HG03571 (cell line): ENCODE results near the gene CNGB1.
"Not testable (repeated sequence)": the region's sequence is repeated elsewhere in the genome, so short reads cannot be mapped to it uniquely, and the experiment has no call there.

Experiments used
- ATAC-seq: cut with Tn5 transposase; IDR thresholded peaks from one replicate; pipeline ENCODE4 v1.9.1; 2021; ENCODE audit not compliant: unreplicated experiment

Gene CNGB1

GRCh38 chr16:57956270-57956808 lies 14.6 kb downstream of the CNGB1 start:
- no peak for ATAC-seq

DNA sequence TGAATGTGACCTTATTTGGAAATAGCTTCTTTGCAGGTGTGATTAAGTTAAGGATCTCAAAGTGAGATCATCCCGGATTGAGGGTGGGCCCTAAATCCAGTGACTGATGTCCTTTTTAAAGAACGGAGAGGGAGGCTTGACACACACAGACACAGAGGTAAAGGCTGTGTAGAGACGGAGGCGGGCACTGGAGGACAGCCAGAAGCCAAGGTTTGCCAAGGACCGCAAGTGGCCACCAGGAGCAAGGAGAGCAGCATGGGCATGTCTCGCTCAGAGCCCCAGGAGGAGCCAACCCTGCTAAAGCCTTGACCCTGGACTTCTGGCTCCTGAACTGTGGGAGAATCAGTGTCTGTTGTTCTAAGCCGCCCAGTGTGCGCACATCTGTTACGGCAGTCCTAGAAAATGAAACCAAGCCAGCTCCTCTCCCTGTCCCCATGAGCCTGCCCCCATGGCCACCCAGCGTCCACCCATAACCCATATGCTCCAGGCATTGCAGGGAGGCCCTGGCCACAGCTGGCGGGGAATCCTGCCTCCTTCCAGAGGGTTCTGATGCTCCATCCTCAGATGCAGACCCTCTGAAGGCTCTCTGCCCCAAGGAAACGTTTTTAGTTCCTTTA lies 15.2 kb downstream of the CNGB1 start:
- ATAC-seq = no peak

DNA sequence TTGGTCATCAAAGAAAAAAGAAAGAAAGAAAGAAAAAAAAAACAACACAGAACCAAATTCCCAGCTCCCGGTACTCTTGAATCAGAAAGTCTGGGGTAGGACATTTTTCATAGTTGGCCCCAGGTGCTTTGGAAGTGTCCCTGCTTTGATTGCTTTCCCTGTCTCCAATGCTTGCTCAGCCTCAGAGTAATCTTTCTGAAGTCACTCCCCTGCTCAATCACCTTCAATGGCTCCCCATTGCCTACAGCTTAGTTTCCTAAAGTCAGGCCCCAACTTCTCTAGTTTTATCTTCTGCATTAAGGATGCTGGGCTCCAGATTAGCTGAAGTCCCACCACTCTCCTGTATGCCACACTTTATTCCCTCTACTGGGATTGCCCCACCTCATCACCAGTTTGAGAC lies 17.1 kb downstream of the CNGB1 start:
- no peak for ATAC-seq

GRCh38 chr16:57952909-57953308 lies 18.0 kb downstream of the CNGB1 start:
- no peak for ATAC-seq

GRCh38 chr16:57951204-57951960 lies 19.5 kb downstream of the CNGB1 start:
- ATAC-seq = no peak

GRCh38 chr16:57950382-57950781 lies 20.5 kb downstream of the CNGB1 start:
- ATAC-seq = no peak

- ATAC-seq = no peak
Measured at GRCh38 chr16:57949595-57950238, 21.2 kb downstream of the CNGB1 start.

DNA sequence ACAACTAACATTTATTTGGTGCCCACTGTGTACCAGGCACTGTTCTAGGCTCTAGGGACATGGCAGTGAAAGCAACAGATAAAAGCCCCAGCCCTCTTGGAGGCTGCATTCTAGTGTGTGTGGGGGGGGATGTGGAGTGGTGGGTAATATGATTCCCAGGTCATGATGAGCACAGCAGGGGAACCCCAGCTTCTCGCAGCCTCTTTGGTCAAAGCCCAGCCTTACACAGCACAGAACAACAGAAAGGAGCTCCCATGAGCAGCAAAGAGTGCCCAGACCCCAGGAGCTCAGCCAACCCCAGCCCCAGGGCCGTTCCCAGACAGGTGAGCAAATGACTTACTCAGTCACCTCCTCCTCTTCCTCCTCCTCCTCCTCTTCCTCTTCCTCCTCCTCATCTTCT lies 21.9 kb downstream of the CNGB1 start:
- no peak for ATAC-seq

- no peak for ATAC-seq
Measured at GRCh38 chr16:57948027-57948426, 22.9 kb downstream of the CNGB1 start.

- no peak for ATAC-seq
Measured at GRCh38 chr16:57947261-57947660, 23.7 kb downstream of the CNGB1 start.

GRCh38 chr16:57946181-57946801 lies 24.6 kb downstream of the CNGB1 start:
- ATAC-seq = no peak

DNA sequence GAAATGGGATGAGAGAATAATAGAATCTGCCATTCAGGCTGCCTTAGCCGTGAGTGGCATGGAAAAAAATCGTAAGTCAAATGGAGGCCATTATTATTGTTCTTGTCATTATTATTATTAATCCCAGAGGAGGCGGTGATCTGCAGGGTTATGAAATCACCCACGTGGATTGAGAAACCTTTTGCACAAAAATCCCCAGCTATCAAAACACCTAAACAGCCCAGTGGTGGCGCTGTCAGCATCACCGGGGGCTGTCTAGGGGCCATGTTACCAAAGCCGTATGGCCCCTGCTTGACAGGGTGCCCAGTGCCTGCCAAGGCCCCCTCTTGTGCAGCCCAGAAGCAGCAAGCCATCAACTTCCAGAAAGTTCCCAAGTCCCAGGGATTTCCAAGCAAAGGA lies 25.2 kb downstream of the CNGB1 start:
- no peak for ATAC-seq

DNA sequence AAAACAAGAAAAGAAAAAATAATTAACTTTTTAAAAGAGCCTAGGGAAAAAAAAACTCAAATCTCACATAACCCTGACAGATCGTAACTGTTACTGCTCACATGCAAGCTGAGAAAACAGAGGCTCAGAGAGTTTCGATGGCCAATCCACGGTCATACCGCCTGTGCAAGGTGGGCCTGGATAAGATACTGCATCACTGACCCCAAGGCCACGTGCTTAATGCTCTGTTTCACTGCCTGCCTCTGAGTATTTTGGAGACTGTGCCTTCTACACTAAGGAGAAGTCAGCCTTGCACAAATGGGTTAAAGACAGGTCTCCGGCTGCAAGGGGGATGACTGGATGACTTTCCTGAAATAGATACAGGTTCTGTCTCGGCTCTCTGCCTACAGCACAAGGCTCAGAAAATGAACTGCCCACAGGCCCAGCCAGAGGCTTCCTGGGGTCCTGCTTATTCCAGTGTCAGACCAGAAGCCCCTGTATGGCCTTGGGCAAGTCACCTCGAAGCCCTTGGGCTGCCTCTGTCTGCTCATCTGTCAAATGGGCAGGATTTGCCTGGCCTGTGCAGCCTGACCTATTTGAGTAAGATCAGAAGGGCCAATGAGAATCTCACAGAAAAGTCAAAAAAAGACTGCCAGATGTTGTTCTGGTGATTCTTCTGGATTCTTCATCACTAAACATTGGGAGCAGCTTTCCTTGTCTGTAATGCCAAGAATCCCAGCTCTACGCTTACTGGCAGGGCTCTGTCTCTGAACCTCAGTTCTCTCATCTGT lies 25.8 kb downstream of the CNGB1 start:
- no peak for ATAC-seq

DNA sequence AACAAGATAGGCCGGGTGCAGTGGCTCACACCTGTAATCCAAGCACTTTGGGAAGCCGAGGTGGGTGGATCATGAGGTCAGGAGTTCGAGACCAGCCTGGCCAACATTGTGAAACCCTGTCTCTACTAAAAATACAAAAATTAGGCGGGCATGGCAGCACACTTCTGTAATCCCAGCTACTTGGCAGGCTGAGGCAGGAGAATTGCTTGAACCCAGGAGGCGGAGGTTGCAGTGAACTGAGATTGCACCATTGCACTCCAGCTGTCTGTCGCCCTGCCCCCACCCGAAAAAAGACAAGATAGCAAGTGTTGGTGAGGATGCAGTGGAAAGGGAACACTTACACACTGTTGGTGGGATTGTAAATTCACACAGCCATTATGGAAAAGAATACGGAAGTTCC lies 27.5 kb downstream of the CNGB1 start:
- ATAC-seq = not testable (repeated sequence)

DNA sequence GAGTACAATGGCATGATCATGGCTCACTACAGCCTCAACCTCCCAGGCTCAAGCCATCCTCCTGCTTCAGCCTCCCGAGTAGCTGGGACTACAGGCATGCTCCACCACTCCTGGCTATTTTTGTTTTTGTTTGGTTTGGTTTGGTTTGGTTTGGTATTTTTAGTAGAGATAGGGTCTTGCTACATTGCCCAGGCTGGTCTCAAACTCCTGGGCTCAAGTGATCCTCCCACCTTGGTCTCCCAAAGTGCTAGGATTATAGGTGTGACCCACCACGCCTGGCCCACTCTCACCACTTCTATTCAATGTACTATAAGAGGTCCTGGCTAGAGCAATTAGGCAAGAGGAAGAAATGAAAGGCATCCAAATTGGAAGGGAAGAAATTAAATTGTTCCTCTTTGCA lies 29.0 kb downstream of the CNGB1 start:
- ATAC-seq = not testable (repeated sequence)

GRCh38 chr16:57941016-57941664 lies 29.8 kb downstream of the CNGB1 start:
- no peak for ATAC-seq

DNA sequence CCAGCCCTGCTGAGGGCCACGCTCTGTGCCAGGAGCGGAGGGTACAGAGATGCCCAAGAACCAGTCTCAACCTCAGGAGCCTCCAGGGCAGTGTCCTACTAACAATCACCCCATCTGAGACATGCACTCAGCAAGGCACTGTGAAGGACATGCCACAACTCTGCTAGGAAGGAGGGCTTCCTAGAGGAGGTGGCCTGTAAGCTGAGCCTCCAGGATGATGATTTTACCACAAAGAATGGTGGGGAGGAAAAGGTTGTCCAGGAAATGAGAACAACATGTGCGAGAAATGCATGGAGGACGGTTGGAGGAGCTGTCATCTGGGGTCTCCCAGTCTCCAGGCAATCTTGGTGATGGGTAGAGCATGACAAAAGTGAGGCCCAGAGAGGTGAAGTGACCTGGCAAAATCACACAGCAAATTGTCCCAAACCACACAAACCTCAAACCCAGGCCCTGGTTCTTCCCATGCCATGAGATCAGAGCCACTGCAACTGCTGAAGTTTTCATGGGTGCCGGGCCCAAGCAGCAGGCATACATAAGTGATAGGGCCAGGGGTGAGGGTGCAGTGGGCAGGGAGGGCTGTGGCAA lies 30.5 kb downstream of the CNGB1 start:
- no peak for ATAC-seq

- ATAC-seq = no peak
Measured at GRCh38 chr16:57939872-57940224, 31.1 kb downstream of the CNGB1 start.

DNA sequence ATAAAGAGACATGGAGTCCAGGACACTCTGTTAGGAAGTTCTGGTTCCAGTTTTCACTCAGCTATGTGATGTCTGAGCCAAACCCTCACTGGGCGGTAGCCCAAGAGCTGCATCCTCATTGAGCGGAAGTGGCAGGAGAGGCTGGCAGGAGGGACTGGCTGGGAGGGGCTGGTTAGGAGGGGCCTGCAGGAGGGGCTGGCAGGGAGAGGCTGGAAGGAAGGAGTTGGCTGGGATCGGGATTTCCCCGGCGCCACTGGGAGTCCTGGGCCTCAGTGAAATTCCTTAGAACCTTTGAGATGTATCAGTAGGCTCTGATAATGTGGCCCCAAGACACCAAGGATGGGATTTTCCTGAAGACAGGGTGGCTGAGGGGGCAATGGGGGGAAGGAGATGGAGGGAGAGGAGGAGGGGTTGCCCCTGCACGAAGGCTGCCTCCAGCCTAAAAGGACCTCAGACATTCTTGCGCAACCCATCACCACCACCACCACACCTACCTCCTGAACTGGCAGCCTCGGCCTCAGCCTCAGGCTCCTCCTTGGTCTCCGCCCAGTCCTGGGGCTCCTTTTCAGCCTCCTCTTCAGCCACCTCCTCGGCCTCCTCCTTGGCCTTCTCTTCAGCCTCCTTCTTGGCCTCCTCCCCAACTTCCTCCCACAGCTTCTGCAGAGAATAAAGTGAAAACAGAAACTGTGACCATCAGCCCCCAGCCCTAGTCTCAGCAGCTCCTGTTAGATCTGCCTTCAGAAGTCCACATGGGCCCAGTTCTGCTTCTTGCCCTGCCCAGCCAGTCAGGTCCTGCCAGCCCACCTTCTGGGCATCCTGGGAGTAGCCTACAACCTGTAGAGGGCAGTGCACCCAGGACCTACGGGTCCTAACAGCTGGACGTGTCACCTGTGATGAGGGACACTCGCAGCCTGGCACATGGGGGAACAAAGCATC lies 31.7 kb downstream of the CNGB1 start:
- no peak for ATAC-seq
